ENCODE results near the gene CCR7. TPM values are rescaled to one million over a fixed set of nuclear protein-coding genes. Genes with fewer than 3 reads are reported as not detected.

CCR7 gene
- total RNA-seq, 1 experiment from 2014 or later: 0.30 TPM

DNA sequence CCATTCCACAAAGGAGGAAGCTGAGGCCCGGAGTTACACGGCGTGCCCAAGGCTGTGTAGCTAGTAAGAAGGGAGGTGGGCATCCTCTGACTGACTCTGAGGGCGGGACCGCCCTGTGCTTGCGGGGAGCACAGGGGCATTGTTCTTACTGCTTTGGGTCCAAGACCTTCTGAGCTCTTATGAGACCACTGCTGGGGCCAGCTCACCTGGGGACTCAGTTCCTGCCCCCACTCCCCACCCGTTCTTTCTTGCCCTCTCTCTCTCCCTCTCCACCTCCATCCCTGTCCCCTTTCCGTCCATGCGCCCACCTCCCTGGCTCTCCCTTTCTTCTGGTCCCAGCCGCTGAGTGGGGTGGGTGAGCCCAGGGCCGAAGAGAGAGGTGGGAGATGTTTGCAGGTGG lies 19.6 kb downstream of the CCR7 start:
- H3K4me1 ChIP-seq (ENCODE audit: insufficient read depth, low read length, poor library complexity, severe bottlenecking): peaks cover 12% of the 10 kb centered on the region
- BruUV-seq (replicated peaks): no TSS peak
- no peaks in the 10 kb centered on the region for H3K36me3 ChIP-seq (ENCODE audit: insufficient read depth, low read length, poor library complexity, severe bottlenecking)
- intact Hi-C loops (cut with micrococcal nuclease; ENCODE audit: unreplicated experiment): no loop called here
- H3K4me3 ChIP-seq (ENCODE audit: low read depth, low read length, poor library complexity, severe bottlenecking): no peak overlapping the region
- no peak for DNase-seq (ENCODE audit: low spot score)
- no peaks in the 10 kb centered on the region for H3K27me3 ChIP-seq (replicated peaks; ENCODE audit: insufficient read depth, low read depth, low read length, poor library complexity)
- CTCF ChIA-PET: no interaction called here
- H3K9me3 ChIP-seq (ENCODE audit: low read depth, low read length, poor library complexity, severe bottlenecking): no peaks in the 10 kb centered on the region
- POLR2A ChIA-PET (ENCODE audit: low non-redundant PET): no interaction called here
- H3K27ac ChIP-seq (ENCODE audit: low read depth, low read length, poor library complexity, severe bottlenecking): no peak overlapping the region
- TF ChIP-seq, protein P1, sequence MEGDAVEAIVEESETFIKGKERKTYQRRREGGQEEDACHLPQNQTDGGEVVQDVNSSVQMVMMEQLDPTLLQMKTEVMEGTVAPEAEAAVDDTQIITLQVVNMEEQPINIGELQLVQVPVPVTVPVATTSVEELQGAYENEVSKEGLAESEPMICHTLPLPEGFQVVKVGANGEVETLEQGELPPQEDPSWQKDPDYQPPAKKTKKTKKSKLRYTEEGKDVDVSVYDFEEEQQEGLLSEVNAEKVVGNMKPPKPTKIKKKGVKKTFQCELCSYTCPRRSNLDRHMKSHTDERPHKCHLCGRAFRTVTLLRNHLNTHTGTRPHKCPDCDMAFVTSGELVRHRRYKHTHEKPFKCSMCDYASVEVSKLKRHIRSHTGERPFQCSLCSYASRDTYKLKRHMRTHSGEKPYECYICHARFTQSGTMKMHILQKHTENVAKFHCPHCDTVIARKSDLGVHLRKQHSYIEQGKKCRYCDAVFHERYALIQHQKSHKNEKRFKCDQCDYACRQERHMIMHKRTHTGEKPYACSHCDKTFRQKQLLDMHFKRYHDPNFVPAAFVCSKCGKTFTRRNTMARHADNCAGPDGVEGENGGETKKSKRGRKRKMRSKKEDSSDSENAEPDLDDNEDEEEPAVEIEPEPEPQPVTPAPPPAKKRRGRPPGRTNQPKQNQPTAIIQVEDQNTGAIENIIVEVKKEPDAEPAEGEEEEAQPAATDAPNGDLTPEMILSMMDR (conservative IDR thresholded peaks at IDR 0.05; ENCODE audit: low read depth, low read length): no peak
- TF ChIP-seq EZH2 (IDR thresholded peaks at IDR 0.05; ENCODE audit: borderline replicate concordance, low read depth, low read length, poor library complexity, severe bottlenecking): no peak

DNA sequence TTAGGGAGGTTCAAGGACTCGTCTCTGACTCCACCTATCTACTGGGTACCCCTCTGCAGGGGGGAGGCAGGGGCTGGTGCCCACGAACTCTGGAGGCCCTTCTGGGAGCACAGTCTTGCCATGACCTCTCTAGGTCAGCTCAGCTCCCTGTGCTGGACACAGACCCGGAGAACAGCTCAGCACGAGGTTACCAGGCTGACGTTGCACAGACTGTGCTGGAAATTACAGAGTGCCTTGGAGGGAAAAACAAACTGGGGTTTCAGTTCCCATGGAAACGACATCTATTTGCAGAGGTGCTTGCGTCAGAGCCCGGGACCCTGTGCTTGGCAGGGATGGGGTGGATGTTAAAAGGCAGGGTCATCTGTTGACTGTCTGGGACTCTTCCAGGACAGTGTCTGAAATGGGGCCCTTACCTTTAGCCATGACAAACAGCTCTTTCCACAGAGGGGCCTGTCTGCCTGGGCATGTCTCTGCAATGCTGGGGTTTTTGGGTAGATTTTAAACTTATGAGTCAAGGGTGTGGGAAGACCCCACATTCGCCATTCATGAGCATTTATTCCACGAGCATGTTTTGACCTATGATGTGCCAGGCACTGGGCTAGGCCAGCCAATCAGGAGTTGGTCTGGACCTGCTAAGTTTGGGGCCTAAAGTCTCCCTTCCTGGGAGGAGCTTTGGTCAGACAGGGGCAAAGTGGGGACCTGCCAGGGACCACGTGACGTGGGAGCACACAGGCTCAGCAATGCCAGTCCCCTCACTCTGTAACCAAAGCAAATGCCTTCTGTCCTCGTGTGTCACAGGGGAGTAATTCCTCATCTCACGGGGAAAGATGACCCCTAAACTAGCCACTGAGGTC lies 22.5 kb downstream of the CCR7 start:
- intact Hi-C loops (cut with micrococcal nuclease; ENCODE audit: unreplicated experiment): no loop called here
- Histone ChIP-seq H3K27ac (ENCODE audit: low read depth, low read length, poor library complexity, severe bottlenecking) (no peak overlapping the region), H3K9me3 (ENCODE audit: low read depth, low read length, poor library complexity, severe bottlenecking) (no peaks in the 10 kb centered on the region), H3K4me3 (ENCODE audit: low read depth, low read length, poor library complexity, severe bottlenecking) (no peak overlapping the region), H3K4me1 (ENCODE audit: insufficient read depth, low read length, poor library complexity, severe bottlenecking) (peaks cover 10% of the 10 kb centered on the region), H3K27me3 (replicated peaks; ENCODE audit: insufficient read depth, low read depth, low read length, poor library complexity) (no peaks in the 10 kb centered on the region), H3K36me3 (ENCODE audit: insufficient read depth, low read length, poor library complexity, severe bottlenecking) (no peaks in the 10 kb centered on the region)
- TF ChIP-seq, protein P1 (conservative IDR thresholded peaks at IDR 0.05; ENCODE audit: low read depth, low read length): no peak
- no peak for TF ChIP-seq EZH2 (IDR thresholded peaks at IDR 0.05; ENCODE audit: borderline replicate concordance, low read depth, low read length, poor library complexity, severe bottlenecking)
- CTCF ChIA-PET: interaction anchor here (0.5 kb wide), 1 partner anchor 9 kb away, joined by 7 read pairs; no protein-coding TSS in a partner anchor
- DNase-seq (ENCODE audit: low spot score): no peak
- no TSS peak for BruUV-seq (replicated peaks)
- POLR2A ChIA-PET (ENCODE audit: low non-redundant PET): interaction anchor here (0.6 kb wide), 2 partner anchors 146 to 148 kb away, joined by 12 to 14 read pairs; no protein-coding TSS in a partner anchor

DNA sequence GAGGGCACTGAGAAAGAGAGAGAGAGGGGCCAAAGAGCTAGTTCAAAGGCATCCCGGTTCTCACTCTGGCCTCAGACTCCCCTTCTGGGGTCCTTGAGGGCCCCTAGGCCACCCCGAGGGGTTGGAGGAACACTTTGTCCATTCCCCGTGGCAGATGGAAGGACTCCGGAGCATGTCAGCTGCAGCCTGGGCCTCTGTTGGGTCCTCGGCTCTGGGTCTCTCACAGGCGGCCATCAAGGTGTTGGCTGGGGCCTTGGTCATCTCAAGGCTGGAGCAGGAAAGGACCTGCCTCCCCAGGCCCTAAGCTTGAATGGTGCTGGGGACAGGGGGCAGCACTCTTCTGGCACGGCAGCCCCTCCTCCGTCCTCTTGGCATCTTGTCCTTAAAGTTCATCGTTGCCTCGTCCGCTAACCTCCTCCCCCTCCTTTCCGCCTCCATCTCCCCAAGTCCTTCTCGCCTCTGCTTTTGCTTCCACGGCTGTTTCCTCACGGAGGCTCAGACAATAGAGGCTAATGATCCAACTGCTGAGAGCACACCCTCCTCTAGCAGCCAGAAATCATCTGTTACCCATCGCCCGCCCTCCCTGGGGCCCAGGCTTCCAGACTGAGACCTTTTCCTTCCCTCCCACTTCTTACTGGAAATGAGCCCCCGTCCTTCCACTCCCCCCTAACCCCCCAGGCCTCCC lies 23.3 kb downstream of the CCR7 start:
- H3K27ac ChIP-seq (ENCODE audit: low read depth, low read length, poor library complexity, severe bottlenecking): no peak overlapping the region
- no peak overlapping the region for H3K4me3 ChIP-seq (ENCODE audit: low read depth, low read length, poor library complexity, severe bottlenecking)
- no TSS peak for BruUV-seq (replicated peaks)
- ChIA-PET POLR2A (ENCODE audit: low non-redundant PET) (interaction anchor here (0.6 kb wide), 2 partner anchors 145 to 147 kb away, joined by 12 to 14 read pairs; no protein-coding TSS in a partner anchor), CTCF (no interaction called here)
- intact Hi-C loops (cut with micrococcal nuclease; ENCODE audit: unreplicated experiment): no loop called here
- no peaks in the 10 kb centered on the region for H3K36me3 ChIP-seq (ENCODE audit: insufficient read depth, low read length, poor library complexity, severe bottlenecking)
- TF ChIP-seq, protein P1 (conservative IDR thresholded peaks at IDR 0.05; ENCODE audit: low read depth, low read length): no peak
- no peak for TF ChIP-seq EZH2 (IDR thresholded peaks at IDR 0.05; ENCODE audit: borderline replicate concordance, low read depth, low read length, poor library complexity, severe bottlenecking)
- H3K27me3 ChIP-seq (replicated peaks; ENCODE audit: insufficient read depth, low read depth, low read length, poor library complexity): no peaks in the 10 kb centered on the region
- no peaks in the 10 kb centered on the region for H3K9me3 ChIP-seq (ENCODE audit: low read depth, low read length, poor library complexity, severe bottlenecking)
- peaks cover 9% of the 10 kb centered on the region for H3K4me1 ChIP-seq (ENCODE audit: insufficient read depth, low read length, poor library complexity, severe bottlenecking)
- no peak for DNase-seq (ENCODE audit: low spot score)
